BE2C (cell line): Measurements from ENCODE around the gene ECE1.

Experiments used
- DNase-seq: peaks from one replicate; pipeline ENCODE4 v3.0.0-alpha.2; 2020
- H3K27me3 ChIP-seq: fragments of 250-450 bp; sonication (Bioruptor Pico); 2 replicates; pipeline ENCODE4 v1.5.1; 2020; ENCODE audit warnings: mild to moderate bottlenecking
- H3K36me3 ChIP-seq: fragments of 250-450 bp; sonication (Bioruptor Pico); 2 replicates; pipeline ENCODE4 v1.5.1; 2020; ENCODE audit warnings: mild to moderate bottlenecking
- H3K4me1 ChIP-seq: fragments of 250-450 bp; sonication (Bioruptor Pico); 2 replicates; pipeline ENCODE4 v1.5.1; 2020
- H3K4me3 ChIP-seq: 2 replicates; pipeline ENCODE4 v1.5.1; 2011; ENCODE audit warnings: low read depth, low read length
- H3K9me3 ChIP-seq: fragments of 250-450 bp; sonication (Bioruptor Pico); 2 replicates; pipeline ENCODE4 v1.5.1; 2020
- TF ChIP-seq, protein P1 (sequence below): IDR thresholded peaks from 2 replicates; pipeline ENCODE4 v1.5.1; 2012; ENCODE audit warnings: mild to moderate bottlenecking, low read depth, low read length

ECE1 gene

DNA sequence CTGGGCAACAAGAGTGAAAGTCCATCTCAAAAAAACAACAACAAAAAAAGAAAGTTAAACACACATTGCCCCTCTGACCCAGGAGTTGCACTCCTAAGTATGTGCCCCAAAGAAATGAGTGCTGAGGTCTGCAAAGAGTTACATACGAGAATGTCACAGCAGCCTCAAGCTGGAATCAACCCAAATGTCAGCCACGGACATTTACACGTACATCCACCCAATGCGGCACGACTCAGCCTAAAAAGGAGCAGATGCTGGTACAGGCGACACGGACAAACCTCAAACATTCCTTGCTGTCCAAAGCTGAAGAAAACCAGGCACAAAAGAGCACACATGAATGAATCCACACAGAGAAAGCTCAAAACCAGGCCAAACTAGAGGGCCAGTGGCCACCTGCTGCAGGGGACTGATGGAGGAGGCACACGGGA lies 46.8 kb upstream of the ECE1 start:
- TF ChIP-seq, protein P1, sequence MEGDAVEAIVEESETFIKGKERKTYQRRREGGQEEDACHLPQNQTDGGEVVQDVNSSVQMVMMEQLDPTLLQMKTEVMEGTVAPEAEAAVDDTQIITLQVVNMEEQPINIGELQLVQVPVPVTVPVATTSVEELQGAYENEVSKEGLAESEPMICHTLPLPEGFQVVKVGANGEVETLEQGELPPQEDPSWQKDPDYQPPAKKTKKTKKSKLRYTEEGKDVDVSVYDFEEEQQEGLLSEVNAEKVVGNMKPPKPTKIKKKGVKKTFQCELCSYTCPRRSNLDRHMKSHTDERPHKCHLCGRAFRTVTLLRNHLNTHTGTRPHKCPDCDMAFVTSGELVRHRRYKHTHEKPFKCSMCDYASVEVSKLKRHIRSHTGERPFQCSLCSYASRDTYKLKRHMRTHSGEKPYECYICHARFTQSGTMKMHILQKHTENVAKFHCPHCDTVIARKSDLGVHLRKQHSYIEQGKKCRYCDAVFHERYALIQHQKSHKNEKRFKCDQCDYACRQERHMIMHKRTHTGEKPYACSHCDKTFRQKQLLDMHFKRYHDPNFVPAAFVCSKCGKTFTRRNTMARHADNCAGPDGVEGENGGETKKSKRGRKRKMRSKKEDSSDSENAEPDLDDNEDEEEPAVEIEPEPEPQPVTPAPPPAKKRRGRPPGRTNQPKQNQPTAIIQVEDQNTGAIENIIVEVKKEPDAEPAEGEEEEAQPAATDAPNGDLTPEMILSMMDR, result no peak
- Histone ChIP-seq H3K4me1 (peaks cover 33% of the 10 kb centered on the region), H3K9me3 (no peaks in the 10 kb centered on the region), H3K4me3 (no peak overlapping the region), H3K36me3 (peaks cover 2% of the 10 kb centered on the region; the same call in 1 of the 2 replicates), H3K27me3 (no peaks in the 10 kb centered on the region)
- DNase-seq, result peak; percentile 46

GRCh38 chr1:21335750-21336224 lies 45.5 kb upstream of the ECE1 start:
- peaks cover 2% of the 10 kb centered on the region; the same call in 1 of the 2 replicates for H3K36me3 ChIP-seq
- H3K9me3 ChIP-seq, result no peaks in the 10 kb centered on the region
- TF ChIP-seq, protein P1, result no peak
- H3K4me3 ChIP-seq, result no peak overlapping the region
- DNase-seq, result peak; percentile 82
- peaks cover 30% of the 10 kb centered on the region for H3K4me1 ChIP-seq
- no peaks in the 10 kb centered on the region for H3K27me3 ChIP-seq

DNA sequence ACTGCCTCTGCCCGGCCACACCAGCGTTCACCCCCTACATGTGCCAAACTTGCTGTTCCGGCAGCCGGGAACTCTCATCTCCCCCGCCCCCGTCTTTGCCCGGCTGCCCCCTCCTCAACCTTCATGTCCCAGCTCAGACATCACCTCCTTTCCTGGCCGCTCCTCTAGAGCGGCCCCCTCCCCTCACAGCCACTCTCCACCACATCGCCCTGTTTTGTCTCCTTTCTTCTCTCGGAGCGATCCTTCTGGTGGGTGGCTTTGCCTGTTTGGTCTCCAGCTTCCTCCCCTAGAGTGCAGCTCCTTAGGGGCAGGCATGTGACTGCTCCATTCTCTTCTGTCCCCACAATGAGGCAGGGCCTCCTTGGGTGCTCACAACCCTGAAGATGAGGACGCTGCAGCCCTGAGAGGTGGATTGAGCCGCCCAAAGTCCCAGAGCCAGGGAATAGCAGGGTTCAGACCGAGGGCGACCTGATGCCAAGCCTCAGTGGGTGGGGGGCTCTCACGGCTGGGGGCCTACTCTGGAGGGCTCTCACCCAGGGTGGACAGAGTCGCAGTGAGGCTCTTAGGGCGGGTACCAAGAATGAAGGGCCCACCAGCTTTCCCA lies 44.9 kb upstream of the ECE1 start:
- H3K9me3 ChIP-seq, result no peaks in the 10 kb centered on the region
- TF ChIP-seq, protein P1, result no peak
- no peak for DNase-seq
- peaks cover 2% of the 10 kb centered on the region; the same call in 1 of the 2 replicates for H3K36me3 ChIP-seq
- H3K27me3 ChIP-seq, result no peaks in the 10 kb centered on the region
- H3K4me3 ChIP-seq, result peak overlapping the region; percentile 32
- peaks cover 26% of the 10 kb centered on the region for H3K4me1 ChIP-seq

- H3K27me3 ChIP-seq, result no peaks in the 10 kb centered on the region
- H3K4me1 ChIP-seq, result peaks cover 24% of the 10 kb centered on the region
- TF ChIP-seq, protein P1, result peak; percentile 71
- H3K36me3 ChIP-seq, result 0 out of 2 replicates have a peak, but pooled peaks cover 2% of the 10 kb centered on the region
- no peaks in the 10 kb centered on the region for H3K9me3 ChIP-seq
- DNase-seq, result peak; percentile 67
- peak overlapping the region; percentile 39 for H3K4me3 ChIP-seq
Measured at GRCh38 chr1:21334214-21335087, 44.2 kb upstream of the ECE1 start.

DNA sequence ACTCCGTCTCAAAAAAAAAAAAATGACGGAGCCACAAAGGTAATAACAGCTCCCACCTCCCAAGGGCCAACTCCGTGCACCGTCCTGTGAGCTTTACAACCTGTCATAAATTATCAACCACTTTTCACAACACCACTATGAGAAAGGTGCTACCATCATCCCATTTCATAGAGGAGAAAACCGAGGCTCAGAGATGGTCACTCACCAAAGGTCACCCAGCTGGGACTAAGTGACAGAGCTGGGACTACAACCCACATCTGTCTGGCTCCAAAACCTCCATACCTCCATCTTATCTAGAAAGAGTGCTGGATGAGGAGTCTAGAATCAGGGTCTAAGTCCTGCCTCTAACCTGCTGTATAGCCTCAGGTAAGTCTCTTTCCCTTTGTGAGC lies 43.6 kb upstream of the ECE1 start:
- H3K27me3 ChIP-seq, result no peaks in the 10 kb centered on the region
- H3K4me3 ChIP-seq, result peak overlapping the region; percentile 39
- TF ChIP-seq, protein P1, result no peak
- 0 out of 2 replicates have a peak, but pooled peaks cover 2% of the 10 kb centered on the region for H3K36me3 ChIP-seq
- peaks cover 24% of the 10 kb centered on the region for H3K4me1 ChIP-seq
- no peak for DNase-seq
- H3K9me3 ChIP-seq, result no peaks in the 10 kb centered on the region
